IMR-90 (cell line): Measurements from ENCODE around the gene AMELX. TPM values are rescaled to one million over a fixed set of nuclear protein-coding genes. Genes with fewer than 3 reads are reported as not detected.

Experiments used
- ATAC-seq: fragments of 200-7000 bp; cut with Tn5 transposase; 2 replicates; pipeline ENCODE4 v1.9.1; 2020; ENCODE audit warnings: low read depth, mild to moderate bottlenecking, moderate library complexity
- BruUV-seq: library from RNA; stranded (reverse); fragments of 400-500 nt; replicated peaks from 2 replicates; lab custom pipeline; 2021; lab: Mats Ljungman, UMichigan
- CTCF ChIA-PET: fragments of 300-600 bp; formaldehyde crosslinking; extraction: SDS; loops from one replicate; lab custom pipeline; 2021; ENCODE audit warnings: antibody characterized with exemption; lab: Yijun Ruan, JAX
- POLR2A ChIA-PET: fragments of 300-600 bp; sonication (Branson Sonifier 250); formaldehyde crosslinking; loops from one replicate; lab custom pipeline; 2022; ENCODE audit warnings: antibody characterized with exemption; ENCODE audit not compliant: unreplicated experiment; lab: Charles Lee
- DNase-seq: peaks from one replicate; pipeline ENCODE4 v3.0.0; 2013
- H2AFZ ChIP-seq: replicated peaks from 2 replicates; pipeline ENCODE3; 2013; ENCODE audit warnings: low read length, mild to moderate bottlenecking; ENCODE audit not compliant: poor library complexity
- H2AK5ac ChIP-seq: 2 replicates; pipeline ENCODE4 v1.6.1; 2013; ENCODE audit warnings: low read depth, low read length, inconsistent platforms
- H2AK9ac ChIP-seq: replicated peaks from 2 replicates; pipeline ENCODE3; 2013; ENCODE audit warnings: mild to moderate bottlenecking, low read depth, low read length, moderate library complexity; ENCODE audit not compliant: poor library complexity
- H2BK120ac ChIP-seq: 2 replicates; pipeline ENCODE4 v1.6.1; 2013; ENCODE audit warnings: low read depth, low read length, inconsistent platforms
- H2BK15ac ChIP-seq: 3 replicates; pipeline ENCODE4 v1.6.1; 2013; ENCODE audit warnings: low read depth, low read length, inconsistent platforms
- H2BK20ac ChIP-seq: 2 replicates; pipeline ENCODE4 v1.6.1; 2013; ENCODE audit warnings: low read depth, mild to moderate bottlenecking, inconsistent platforms, low read length, moderate library complexity
- H2BK5ac ChIP-seq: 2 replicates; pipeline ENCODE4 v1.6.1; 2013; ENCODE audit warnings: mild to moderate bottlenecking, low read depth, low read length, inconsistent platforms; ENCODE audit not compliant: poor library complexity, severe bottlenecking
- H3K14ac ChIP-seq: replicated peaks from 2 replicates; pipeline ENCODE4 v1.6.1; 2013; ENCODE audit warnings: low read depth, low read length, inconsistent platforms
- H3K18ac ChIP-seq: 2 replicates; pipeline ENCODE4 v1.6.1; 2013; ENCODE audit warnings: low read depth, low read length, control low read depth
- H3K23ac ChIP-seq: 2 replicates; pipeline ENCODE4 v1.6.1; 2013; ENCODE audit warnings: low read depth, low read length, inconsistent platforms
- H3K27ac ChIP-seq: 2 replicates; pipeline ENCODE4 v1.5.1; 2013; ENCODE audit warnings: mild to moderate bottlenecking, control low read depth, low read length; ENCODE audit not compliant: insufficient read depth
- H3K27me3 ChIP-seq: 2 replicates; pipeline ENCODE4 v1.6.1; 2013; ENCODE audit warnings: low read length; ENCODE audit not compliant: control insufficient read depth, insufficient read depth
- H3K36me3 ChIP-seq: 2 replicates; pipeline ENCODE4 v1.6.1; 2013; ENCODE audit warnings: low read length, mixed read lengths; ENCODE audit not compliant: control insufficient read depth, insufficient read depth
- H3K4ac ChIP-seq: 2 replicates; pipeline ENCODE4 v1.6.1; 2013; ENCODE audit warnings: low read depth, low read length, inconsistent platforms
- H3K4me1 ChIP-seq: 2 replicates; pipeline ENCODE4 v1.6.1; 2013; ENCODE audit warnings: low read length, mixed read lengths; ENCODE audit not compliant: control insufficient read depth, insufficient read depth
- H3K4me2 ChIP-seq: 2 replicates; pipeline ENCODE4 v1.6.1; 2013; ENCODE audit warnings: low read depth, mild to moderate bottlenecking, control low read depth, low read length, moderate library complexity
- H3K4me3 ChIP-seq: 2 replicates; pipeline ENCODE4 v1.5.1; 2013; ENCODE audit warnings: low read depth, mild to moderate bottlenecking, control low read depth, low read length, moderate library complexity; ENCODE audit not compliant: insufficient read depth
- H3K56ac ChIP-seq: 2 replicates; pipeline ENCODE4 v1.6.1; 2013; ENCODE audit warnings: low read length, inconsistent platforms; ENCODE audit not compliant: insufficient read depth; ENCODE audit errors: extremely low read depth
- H3K79me1 ChIP-seq, 2 experiments: 2 replicates each; pipeline ENCODE4 v1.6.1; 2013; ENCODE audit warnings: low read length in 2 of 2, inconsistent platforms in 1 of 2, low read depth in 1 of 2
- H3K9ac ChIP-seq: 2 replicates; pipeline ENCODE4 v1.6.1; 2013; ENCODE audit warnings: low read depth, low read length, control low read depth
- H3K9me1 ChIP-seq: 2 replicates; pipeline ENCODE4 v1.6.1; 2013; ENCODE audit warnings: low read length, inconsistent platforms; ENCODE audit not compliant: insufficient read depth
- H3K9me3 ChIP-seq: 2 replicates; pipeline ENCODE4 v1.6.1; 2013; ENCODE audit warnings: low read length; ENCODE audit not compliant: control insufficient read depth, insufficient read depth
- H4K20me1 ChIP-seq: 2 replicates; pipeline ENCODE4 v1.6.1; 2013; ENCODE audit warnings: low read length, inconsistent platforms; ENCODE audit not compliant: insufficient read depth
- H4K5ac ChIP-seq: 2 replicates; pipeline ENCODE4 v1.6.1; 2013; ENCODE audit warnings: mild to moderate bottlenecking, low read depth, low read length, control low read depth
- H4K8ac ChIP-seq, 2 experiments: 2 replicates each; pipeline ENCODE4 v1.6.1; 2013; ENCODE audit warnings: low read depth in 2 of 2, low read length in 2 of 2, control low read depth in 1 of 2, inconsistent platforms in 1 of 2
- H4K91ac ChIP-seq: 2 replicates; pipeline ENCODE4 v1.6.1; 2013; ENCODE audit warnings: low read depth, low read length, inconsistent platforms; ENCODE audit not compliant: insufficient read depth
- BHLHE40 ChIP-seq: fragments of 150-350 bp; IDR thresholded peaks from 2 replicates; pipeline ENCODE4 v1.6.1; 2016; ENCODE audit warnings: mild to moderate bottlenecking, low read depth, low read length
- CEBPB ChIP-seq: IDR thresholded peaks from 2 replicates; pipeline ENCODE4 v1.6.1; 2012; ENCODE audit warnings: low read depth, low read length, improper control_type of control experiment
- CHD1 ChIP-seq: IDR thresholded peaks from 2 replicates; pipeline ENCODE4 v1.6.1; 2012; ENCODE audit warnings: low read depth, low read length, improper control_type of control experiment
- CTCF ChIP-seq: conservative IDR thresholded peaks from 2 replicates; pipeline ENCODE4 v1.5.1; 2012; ENCODE audit warnings: mild to moderate bottlenecking, low read depth, low read length, improper control_type of control experiment
- FOS ChIP-seq: fragments of 150-350 bp; IDR thresholded peaks from 2 replicates; pipeline ENCODE4 v1.6.1; 2016; ENCODE audit warnings: low read depth, low read length
- MAZ ChIP-seq: IDR thresholded peaks from 2 replicates; pipeline ENCODE4 v1.6.1; 2012; ENCODE audit warnings: low read depth, mild to moderate bottlenecking, low read length, improper control_type of control experiment, moderate library complexity, borderline replicate concordance
- MXI1 ChIP-seq: IDR thresholded peaks from 2 replicates; pipeline ENCODE4 v1.6.1; 2012; ENCODE audit warnings: low read depth, mild to moderate bottlenecking, low read length, moderate library complexity, borderline replicate concordance
- NFE2L2 ChIP-seq: fragments of 150-350 bp; IDR thresholded peaks from 2 replicates; pipeline ENCODE4 v1.6.1; 2016; ENCODE audit warnings: low read depth, mild to moderate bottlenecking, low read length
- RAD21 ChIP-seq: IDR thresholded peaks from 2 replicates; pipeline ENCODE4 v1.6.1; 2012; ENCODE audit warnings: low read length, improper control_type of control experiment
- RFX5 ChIP-seq: IDR thresholded peaks from 2 replicates; pipeline ENCODE4 v1.8.0; 2012; ENCODE audit warnings: low read depth, mild to moderate bottlenecking, low read length, moderate library complexity
- SMC3 ChIP-seq: fragments of 150-350 bp; IDR thresholded peaks from 2 replicates; pipeline ENCODE4 v1.6.1; 2016; ENCODE audit warnings: low read depth, mild to moderate bottlenecking, antibody characterized with exemption, low read length, moderate library complexity
- WGBS, 2 experiments: methylation state at CpG; one replicate each; pipeline versions ENCODE4 v1.1.5 to v1.1.7; 2013; ENCODE audit warnings: missing lambda C conversion rate in 2 of 2; ENCODE audit not compliant: insufficient read length in 1 of 2; ENCODE audit errors: extremely low coverage in 2 of 2; 5-methylcytosine and 5-hydroxymethylcytosine counted together
- dilution Hi-C: fragments of 300-500 bp; cut with HindIII; formaldehyde crosslinking; loops from one replicate; pipeline ENCODE4 v1.14.3; 2018; ENCODE audit warnings: low sequenced_read_pairs; ENCODE audit not compliant: unreplicated experiment
- in situ Hi-C: fragments of 300-500 bp; cut with MboI; formaldehyde crosslinking; loops from 3 replicates; pipeline ENCODE4 v1.14.3; 2019; ENCODE audit warnings: low sequenced_read_pairs, inconsistent platforms, mixed read lengths
- intact Hi-C: fragments of 100-400 bp; cut with micrococcal nuclease; formaldehyde crosslinking; loops from 2 replicates; pipeline ENCODE4 v1.10.0; 2022
- polyA plus RNA-seq, 3 experiments: library from polyadenylated mRNA; depleted of rRNA; stranded (reverse); fragments of >200 nt; gene quantifications; 2 replicates each; pipeline ENCODE4 v1.2.3, GENCODE V29; 2012; ENCODE audit warnings: low replicate concordance in 1 of 3
- total RNA-seq: library from RNA; depleted of rRNA; stranded (reverse); fragments of >200 nt; gene quantifications from 2 replicates; pipeline ENCODE4 v1.2.3, GENCODE V29; 2012
- TF ChIP-seq, protein P1 (sequence below): fragments of 150-350 bp; IDR thresholded peaks from 2 replicates; pipeline ENCODE4 v1.6.1; 2016; ENCODE audit warnings: low read depth, mild to moderate bottlenecking, low read length, moderate library complexity, borderline replicate concordance

Gene AMELX
- total and polyA plus RNA-seq, 2 of the 4 experiments (the other 2 are of a cell fraction): not detected

GRCh38 chrX:11272863-11273262 is 20.4 kb upstream of the AMELX start:
- no CpG with 5 or more reads among the region's 5 CpGs for WGBS, 2 experiments
- no peak overlapping the region for H3K56ac ChIP-seq
- no peak overlapping the region for H3K9ac ChIP-seq
- no peak for DNase-seq
- ATAC-seq: no peak
- no peak overlapping the region for H4K91ac ChIP-seq
- no peak overlapping the region for H2BK5ac ChIP-seq
- H4K20me1 ChIP-seq: no peaks in the 10 kb centered on the region
- peak overlapping the region; percentile 48; the same call in 1 of the 2 replicates for H2AK5ac ChIP-seq
- peak overlapping the region; percentile 69; the same call in 1 of the 2 replicates for H2BK20ac ChIP-seq
- no peaks in the 10 kb centered on the region for H3K9me3 ChIP-seq
- H3K27me3 ChIP-seq: no peaks in the 10 kb centered on the region
- 0 out of 2 replicates have a peak overlapping the region, but pooled peaks have one; percentile 10 for H3K4ac ChIP-seq
- H2BK15ac ChIP-seq: 0 out of 3 replicates have a peak overlapping the region, but pooled peaks have one; percentile 36
- no peak overlapping the region for H2AFZ ChIP-seq
- no peak overlapping the region for H3K4me2 ChIP-seq
- H3K27ac ChIP-seq: no peak overlapping the region
- ChIA-PET POLR2A (no interaction called here), CTCF (no interaction called here)
- no peak overlapping the region for H3K14ac ChIP-seq
- no peaks in the 10 kb centered on the region for H3K36me3 ChIP-seq
- no peak overlapping the region for H3K23ac ChIP-seq
- no TSS peak for BruUV-seq
- H4K8ac ChIP-seq: no peak overlapping the region
- no peak overlapping the region for H2AK9ac ChIP-seq
- peak overlapping the region; percentile 39 for H2BK120ac ChIP-seq
- intact Hi-C loops (no loop called here), dilution Hi-C loops (no loop called here), in situ Hi-C loops (no loop called here)
- H3K4me3 ChIP-seq: no peak overlapping the region
- no peaks in the 10 kb centered on the region; the same call in 1 of the 2 replicates for H3K4me1 ChIP-seq
- H3K9me1 ChIP-seq: no peaks in the 10 kb centered on the region
- no peak overlapping the region; the same call in 1 of the 2 replicates for H4K5ac ChIP-seq
- no peak overlapping the region; the same call in 1 of the 2 replicates for H3K18ac ChIP-seq
- TF ChIP-seq CTCF (no peak), MXI1 (no peak), RAD21 (no peak), FOS (no peak), CEBPB (no peak), MAZ (no peak), NFE2L2 (no peak), SMC3 (no peak), CHD1 (no peak), BHLHE40 (no peak), RFX5 (no peak)
- TF ChIP-seq, protein P1, sequence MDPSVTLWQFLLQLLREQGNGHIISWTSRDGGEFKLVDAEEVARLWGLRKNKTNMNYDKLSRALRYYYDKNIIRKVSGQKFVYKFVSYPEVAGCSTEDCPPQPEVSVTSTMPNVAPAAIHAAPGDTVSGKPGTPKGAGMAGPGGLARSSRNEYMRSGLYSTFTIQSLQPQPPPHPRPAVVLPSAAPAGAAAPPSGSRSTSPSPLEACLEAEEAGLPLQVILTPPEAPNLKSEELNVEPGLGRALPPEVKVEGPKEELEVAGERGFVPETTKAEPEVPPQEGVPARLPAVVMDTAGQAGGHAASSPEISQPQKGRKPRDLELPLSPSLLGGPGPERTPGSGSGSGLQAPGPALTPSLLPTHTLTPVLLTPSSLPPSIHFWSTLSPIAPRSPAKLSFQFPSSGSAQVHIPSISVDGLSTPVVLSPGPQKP: no peak
- no peaks in the 10 kb centered on the region for H3K79me1 ChIP-seq
